Measurements from ENCODE around the gene FAM114A1. TPM values are rescaled to one million over a fixed set of nuclear protein-coding genes. Genes with fewer than 3 reads are reported as not detected.

Gene FAM114A1
- polyA plus RNA-seq, 2 of the 4 experiments (the other 2 are of a cell fraction), result 44.2 to 55.4 TPM

GRCh38 chr4:38819569-38819968 is 48.0 kb upstream of the FAM114A1 start (continued):
- no peak for TF ChIP-seq USF2 (IDR thresholded peaks at IDR 0.05)
- no peak for TF ChIP-seq REST (IDR thresholded peaks at IDR 0.05)

- ChIA-PET POLR2A (no interaction called here), CTCF (no interaction called here)
- DNase-seq (ENCODE audit: low read depth in 1 of 2, low spot score in 1 of 2) (no peak), ATAC-seq (no peak), FAIRE-seq (no peak)
- Histone ChIP-seq H3K4me1 (no peaks in the 10 kb centered on the region), H3K4me2 (no peak overlapping the region), H3K9me3 (no peaks in the 10 kb centered on the region; the same call in 2 of the 3 replicates), H3K27ac (no peak overlapping the region), H3K4me3 (no peak overlapping the region)
- 83% methylated on average over 4 of the region's 4 CpGs for WGBS (ENCODE audit: missing lambda C conversion rate)
- TF ChIP-seq CEBPB (IDR thresholded peaks at IDR 0.05), result no peak
- TF ChIP-seq TFCP2L1 (CRISPR knock-in tag; IDR thresholded peaks at IDR 0.05), result no peak
- TF ChIP-seq FOSL2 (IDR thresholded peaks at IDR 0.05), result no peak
- no peak for TF ChIP-seq FOSL2 (CRISPR knock-in tag; IDR thresholded peaks at IDR 0.05)
- TF ChIP-seq MAX (IDR thresholded peaks at IDR 0.05), result no peak
- TF ChIP-seq KDM1A (IDR thresholded peaks at IDR 0.05; ENCODE audit: low read depth), result no peak
- TF ChIP-seq NPAS2 (CRISPR knock-in tag; IDR thresholded peaks at IDR 0.05; ENCODE audit: borderline replicate concordance), result no peak
- TF ChIP-seq REST (IDR thresholded peaks at IDR 0.05), result no peak
Measured at GRCh38 chr4:38820329-38821061, 47.1 kb upstream of the FAM114A1 start.

- no peak overlapping the region for H3K27ac ChIP-seq
- TF ChIP-seq SMC3 (IDR thresholded peaks at IDR 0.05) (no peak), HDAC2 (IDR thresholded peaks at IDR 0.05) (no peak), HOXA7 (CRISPR knock-in tag; IDR thresholded peaks at IDR 0.05) (no peak)
- ATAC-seq, result no peak
- no peak for DNase-seq (ENCODE audit: low read depth in 1 of 2, low spot score in 1 of 2)
- H3K4me1 ChIP-seq, result no peaks in the 10 kb centered on the region
- ChIA-PET CTCF (interaction anchor here (0.6 to 1.7 kb wide), 4 partner anchors 13 to 39 kb away, joined by 3 to 4 read pairs (median 4); partner anchors contain the start of gene TLR10), POLR2A (no interaction called here)
- no peak overlapping the region for H3K4me3 ChIP-seq
- H3K4me2 ChIP-seq, result no peak overlapping the region
- WGBS (ENCODE audit: missing lambda C conversion rate), result 89% methylated on average over 3 of the region's 3 CpGs
- FAIRE-seq, result no peak
- H3K9me3 ChIP-seq, result no peaks in the 10 kb centered on the region; the same call in 2 of the 3 replicates
Measured at GRCh38 chr4:38821739-38822138, 45.9 kb upstream of the FAM114A1 start.
